ENCODE data around the gene LDLRAD4. TPM values are rescaled to one million over a fixed set of nuclear protein-coding genes. Genes with fewer than 3 reads are reported as not detected.

The LDLRAD4 gene
- total and polyA plus RNA-seq, 2 experiments from 2014 or later: 0.73 to 1.9 TPM

DNA sequence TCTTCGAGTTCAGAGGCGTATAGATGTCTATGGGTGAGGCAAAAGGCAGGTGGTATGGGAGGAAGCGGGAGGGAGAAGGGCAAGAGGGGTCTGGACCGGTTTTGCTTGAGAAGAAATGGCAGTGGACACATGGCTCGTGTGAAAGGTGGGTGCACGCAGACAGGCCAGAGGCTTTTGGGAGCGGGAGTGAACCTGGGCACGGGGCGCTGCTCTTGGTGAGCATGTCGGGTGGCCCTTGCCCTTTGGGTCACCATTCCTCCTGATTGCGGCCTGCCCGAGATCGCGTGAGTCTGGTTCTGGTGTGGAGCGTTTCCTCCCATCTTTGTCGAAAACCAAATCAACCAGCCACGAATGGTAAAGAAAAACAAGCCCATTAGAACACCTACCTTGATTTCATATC is 12.6 kb downstream of the LDLRAD4 start:
- Histone ChIP-seq H2AFZ (no peak overlapping the region), H3K79me2 (replicated peaks; ENCODE audit: insufficient read depth) (no peaks in the 10 kb centered on the region), H3K9me2 (ENCODE audit: insufficient read depth) (no peaks in the 10 kb centered on the region), H4K20me1 (replicated peaks; ENCODE audit: insufficient read depth) (no peaks in the 10 kb centered on the region), H3K27ac (ENCODE audit: low read depth) (no peak overlapping the region), H3K4me2 (no peak overlapping the region), H3K4me1 (ENCODE audit: insufficient read depth) (no peaks in the 10 kb centered on the region), H3K4me3 (no peak overlapping the region), H3K36me3 (ENCODE audit: insufficient read depth) (no peaks in the 10 kb centered on the region), H3K27me3 (ENCODE audit: insufficient read depth) (no peaks in the 10 kb centered on the region), H3F3A (replicated peaks; ENCODE audit: low read depth) (no peaks in the 10 kb centered on the region)
- no peak for DNase-seq (ENCODE audit: low spot score)
- TF ChIP-seq ZNF331 (CRISPR knock-in tag; IDR thresholded peaks at IDR 0.05; ENCODE audit: low read depth): no peak
- TF ChIP-seq, protein P1, sequence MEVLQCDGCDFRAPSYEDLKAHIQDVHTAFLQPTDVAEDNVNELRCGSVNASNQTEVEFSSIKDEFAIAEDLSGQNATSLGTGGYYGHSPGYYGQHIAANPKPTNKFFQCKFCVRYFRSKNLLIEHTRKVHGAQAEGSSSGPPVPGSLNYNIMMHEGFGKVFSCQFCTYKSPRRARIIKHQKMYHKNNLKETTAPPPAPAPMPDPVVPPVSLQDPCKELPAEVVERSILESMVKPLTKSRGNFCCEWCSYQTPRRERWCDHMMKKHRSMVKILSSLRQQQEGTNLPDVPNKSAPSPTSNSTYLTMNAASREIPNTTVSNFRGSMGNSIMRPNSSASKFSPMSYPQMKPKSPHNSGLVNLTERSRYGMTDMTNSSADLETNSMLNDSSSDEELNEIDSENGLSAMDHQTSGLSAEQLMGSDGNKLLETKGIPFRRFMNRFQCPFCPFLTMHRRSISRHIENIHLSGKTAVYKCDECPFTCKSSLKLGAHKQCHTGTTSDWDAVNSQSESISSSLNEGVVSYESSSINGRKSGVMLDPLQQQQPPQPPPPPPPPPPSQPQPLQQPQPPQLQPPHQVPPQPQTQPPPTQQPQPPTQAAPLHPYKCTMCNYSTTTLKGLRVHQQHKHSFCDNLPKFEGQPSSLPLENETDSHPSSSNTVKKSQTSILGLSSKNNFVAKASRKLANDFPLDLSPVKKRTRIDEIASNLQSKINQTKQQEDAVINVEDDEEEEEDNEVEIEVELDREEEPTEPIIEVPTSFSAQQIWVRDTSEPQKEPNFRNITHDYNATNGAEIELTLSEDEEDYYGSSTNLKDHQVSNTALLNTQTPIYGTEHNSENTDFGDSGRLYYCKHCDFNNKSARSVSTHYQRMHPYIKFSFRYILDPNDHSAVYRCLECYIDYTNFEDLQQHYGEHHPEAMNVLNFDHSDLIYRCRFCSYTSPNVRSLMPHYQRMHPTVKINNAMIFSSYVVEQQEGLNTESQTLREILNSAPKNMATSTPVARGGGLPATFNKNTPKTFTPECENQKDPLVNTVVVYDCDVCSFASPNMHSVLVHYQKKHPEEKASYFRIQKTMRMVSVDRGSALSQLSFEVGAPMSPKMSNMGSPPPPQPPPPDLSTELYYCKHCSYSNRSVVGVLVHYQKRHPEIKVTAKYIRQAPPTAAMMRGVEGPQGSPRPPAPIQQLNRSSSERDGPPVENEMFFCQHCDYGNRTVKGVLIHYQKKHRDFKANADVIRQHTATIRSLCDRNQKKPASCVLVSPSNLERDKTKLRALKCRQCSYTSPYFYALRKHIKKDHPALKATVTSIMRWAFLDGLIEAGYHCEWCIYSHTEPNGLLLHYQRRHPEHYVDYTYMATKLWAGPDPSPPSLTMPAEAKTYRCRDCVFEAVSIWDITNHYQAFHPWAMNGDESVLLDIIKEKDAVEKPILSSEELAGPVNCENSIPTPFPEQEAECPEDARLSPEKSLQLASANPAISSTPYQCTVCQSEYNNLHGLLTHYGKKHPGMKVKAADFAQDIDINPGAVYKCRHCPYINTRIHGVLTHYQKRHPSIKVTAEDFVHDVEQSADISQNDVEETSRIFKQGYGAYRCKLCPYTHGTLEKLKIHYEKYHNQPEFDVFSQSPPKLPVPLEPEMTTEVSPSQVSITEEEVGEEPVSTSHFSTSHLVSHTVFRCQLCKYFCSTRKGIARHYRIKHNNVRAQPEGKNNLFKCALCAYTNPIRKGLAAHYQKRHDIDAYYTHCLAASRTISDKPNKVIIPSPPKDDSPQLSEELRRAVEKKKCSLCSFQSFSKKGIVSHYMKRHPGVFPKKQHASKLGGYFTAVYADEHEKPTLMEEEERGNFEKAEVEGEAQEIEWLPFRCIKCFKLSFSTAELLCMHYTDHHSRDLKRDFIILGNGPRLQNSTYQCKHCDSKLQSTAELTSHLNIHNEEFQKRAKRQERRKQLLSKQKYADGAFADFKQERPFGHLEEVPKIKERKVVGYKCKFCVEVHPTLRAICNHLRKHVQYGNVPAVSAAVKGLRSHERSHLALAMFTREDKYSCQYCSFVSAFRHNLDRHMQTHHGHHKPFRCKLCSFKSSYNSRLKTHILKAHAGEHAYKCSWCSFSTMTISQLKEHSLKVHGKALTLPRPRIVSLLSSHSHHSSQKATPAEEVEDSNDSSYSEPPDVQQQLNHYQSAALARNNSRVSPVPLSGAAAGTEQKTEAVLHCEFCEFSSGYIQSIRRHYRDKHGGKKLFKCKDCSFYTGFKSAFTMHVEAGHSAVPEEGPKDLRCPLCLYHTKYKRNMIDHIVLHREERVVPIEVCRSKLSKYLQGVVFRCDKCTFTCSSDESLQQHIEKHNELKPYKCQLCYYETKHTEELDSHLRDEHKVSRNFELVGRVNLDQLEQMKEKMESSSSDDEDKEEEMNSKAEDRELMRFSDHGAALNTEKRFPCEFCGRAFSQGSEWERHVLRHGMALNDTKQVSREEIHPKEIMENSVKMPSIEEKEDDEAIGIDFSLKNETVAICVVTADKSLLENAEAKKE (CRISPR knock-in tag; IDR thresholded peaks at IDR 0.05): no peak
- no peak for TF ChIP-seq POLR2AphosphoS5 (IDR thresholded peaks at IDR 0.05; ENCODE audit: low read depth)
- no peak for TF ChIP-seq ZNF114 (CRISPR knock-in tag; IDR thresholded peaks at IDR 0.05)
- no peak for TF ChIP-seq NANOG (IDR thresholded peaks at IDR 0.05; ENCODE audit: borderline replicate concordance)
- no peak for TF ChIP-seq EZH2 (IDR thresholded peaks at IDR 0.05; ENCODE audit: low read depth, unreplicated experiment)
- no peak for TF ChIP-seq CREB1 (CRISPR knock-in tag; IDR thresholded peaks at IDR 0.05; ENCODE audit: low read depth)
- TF ChIP-seq, protein P2, sequence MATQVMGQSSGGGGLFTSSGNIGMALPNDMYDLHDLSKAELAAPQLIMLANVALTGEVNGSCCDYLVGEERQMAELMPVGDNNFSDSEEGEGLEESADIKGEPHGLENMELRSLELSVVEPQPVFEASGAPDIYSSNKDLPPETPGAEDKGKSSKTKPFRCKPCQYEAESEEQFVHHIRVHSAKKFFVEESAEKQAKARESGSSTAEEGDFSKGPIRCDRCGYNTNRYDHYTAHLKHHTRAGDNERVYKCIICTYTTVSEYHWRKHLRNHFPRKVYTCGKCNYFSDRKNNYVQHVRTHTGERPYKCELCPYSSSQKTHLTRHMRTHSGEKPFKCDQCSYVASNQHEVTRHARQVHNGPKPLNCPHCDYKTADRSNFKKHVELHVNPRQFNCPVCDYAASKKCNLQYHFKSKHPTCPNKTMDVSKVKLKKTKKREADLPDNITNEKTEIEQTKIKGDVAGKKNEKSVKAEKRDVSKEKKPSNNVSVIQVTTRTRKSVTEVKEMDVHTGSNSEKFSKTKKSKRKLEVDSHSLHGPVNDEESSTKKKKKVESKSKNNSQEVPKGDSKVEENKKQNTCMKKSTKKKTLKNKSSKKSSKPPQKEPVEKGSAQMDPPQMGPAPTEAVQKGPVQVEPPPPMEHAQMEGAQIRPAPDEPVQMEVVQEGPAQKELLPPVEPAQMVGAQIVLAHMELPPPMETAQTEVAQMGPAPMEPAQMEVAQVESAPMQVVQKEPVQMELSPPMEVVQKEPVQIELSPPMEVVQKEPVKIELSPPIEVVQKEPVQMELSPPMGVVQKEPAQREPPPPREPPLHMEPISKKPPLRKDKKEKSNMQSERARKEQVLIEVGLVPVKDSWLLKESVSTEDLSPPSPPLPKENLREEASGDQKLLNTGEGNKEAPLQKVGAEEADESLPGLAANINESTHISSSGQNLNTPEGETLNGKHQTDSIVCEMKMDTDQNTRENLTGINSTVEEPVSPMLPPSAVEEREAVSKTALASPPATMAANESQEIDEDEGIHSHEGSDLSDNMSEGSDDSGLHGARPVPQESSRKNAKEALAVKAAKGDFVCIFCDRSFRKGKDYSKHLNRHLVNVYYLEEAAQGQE (IDR thresholded peaks at IDR 0.05; ENCODE audit: unreplicated experiment): no peak
- TF ChIP-seq EZH2phosphoT487 (IDR thresholded peaks at IDR 0.05; ENCODE audit: unreplicated experiment): no peak
- no peak for TF ChIP-seq STAT1 (IDR thresholded peaks at IDR 0.05; ENCODE audit: unreplicated experiment)
- TF ChIP-seq, protein P3, sequence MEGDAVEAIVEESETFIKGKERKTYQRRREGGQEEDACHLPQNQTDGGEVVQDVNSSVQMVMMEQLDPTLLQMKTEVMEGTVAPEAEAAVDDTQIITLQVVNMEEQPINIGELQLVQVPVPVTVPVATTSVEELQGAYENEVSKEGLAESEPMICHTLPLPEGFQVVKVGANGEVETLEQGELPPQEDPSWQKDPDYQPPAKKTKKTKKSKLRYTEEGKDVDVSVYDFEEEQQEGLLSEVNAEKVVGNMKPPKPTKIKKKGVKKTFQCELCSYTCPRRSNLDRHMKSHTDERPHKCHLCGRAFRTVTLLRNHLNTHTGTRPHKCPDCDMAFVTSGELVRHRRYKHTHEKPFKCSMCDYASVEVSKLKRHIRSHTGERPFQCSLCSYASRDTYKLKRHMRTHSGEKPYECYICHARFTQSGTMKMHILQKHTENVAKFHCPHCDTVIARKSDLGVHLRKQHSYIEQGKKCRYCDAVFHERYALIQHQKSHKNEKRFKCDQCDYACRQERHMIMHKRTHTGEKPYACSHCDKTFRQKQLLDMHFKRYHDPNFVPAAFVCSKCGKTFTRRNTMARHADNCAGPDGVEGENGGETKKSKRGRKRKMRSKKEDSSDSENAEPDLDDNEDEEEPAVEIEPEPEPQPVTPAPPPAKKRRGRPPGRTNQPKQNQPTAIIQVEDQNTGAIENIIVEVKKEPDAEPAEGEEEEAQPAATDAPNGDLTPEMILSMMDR (conservative IDR thresholded peaks at IDR 0.05; ENCODE audit: low read depth in 2 of 2): no peak
- no peak for TF ChIP-seq JUNB (IDR thresholded peaks at IDR 0.05; ENCODE audit: unreplicated experiment)
- TF ChIP-seq, protein P4, sequence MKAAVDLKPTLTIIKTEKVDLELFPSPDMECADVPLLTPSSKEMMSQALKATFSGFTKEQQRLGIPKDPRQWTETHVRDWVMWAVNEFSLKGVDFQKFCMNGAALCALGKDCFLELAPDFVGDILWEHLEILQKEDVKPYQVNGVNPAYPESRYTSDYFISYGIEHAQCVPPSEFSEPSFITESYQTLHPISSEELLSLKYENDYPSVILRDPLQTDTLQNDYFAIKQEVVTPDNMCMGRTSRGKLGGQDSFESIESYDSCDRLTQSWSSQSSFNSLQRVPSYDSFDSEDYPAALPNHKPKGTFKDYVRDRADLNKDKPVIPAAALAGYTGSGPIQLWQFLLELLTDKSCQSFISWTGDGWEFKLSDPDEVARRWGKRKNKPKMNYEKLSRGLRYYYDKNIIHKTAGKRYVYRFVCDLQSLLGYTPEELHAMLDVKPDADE (IDR thresholded peaks at IDR 0.05): no peak
- Mint-ChIP-seq H3K27ac (no peak overlapping the region), H3K36me3 (ENCODE audit: low read depth) (no peaks in the 10 kb centered on the region; the same call in 2 of the 3 replicates), H3K9me3 (no peaks in the 10 kb centered on the region), H3K4me3 (no peak overlapping the region), H3K27me3 (ENCODE audit: insufficient read depth, low read depth, poor library complexity) (peaks cover 6% of the 10 kb centered on the region), H3K4me1 (peaks cover 7% of the 10 kb centered on the region)
- no peak for ATAC-seq

All from GM23338 (cell line).